GM18861 (cell line): Measurements from ENCODE around the gene MACROD2.
"Not testable (repeated sequence)": the region's sequence is repeated elsewhere in the genome, so short reads cannot be mapped to it uniquely, and the experiment has no call there.

Experiments
- ATAC-seq: cut with Tn5 transposase; IDR thresholded peaks from one replicate; pipeline ENCODE4 v1.9.1; 2021; ENCODE audit not compliant: unreplicated experiment

MACROD2 gene

DNA sequence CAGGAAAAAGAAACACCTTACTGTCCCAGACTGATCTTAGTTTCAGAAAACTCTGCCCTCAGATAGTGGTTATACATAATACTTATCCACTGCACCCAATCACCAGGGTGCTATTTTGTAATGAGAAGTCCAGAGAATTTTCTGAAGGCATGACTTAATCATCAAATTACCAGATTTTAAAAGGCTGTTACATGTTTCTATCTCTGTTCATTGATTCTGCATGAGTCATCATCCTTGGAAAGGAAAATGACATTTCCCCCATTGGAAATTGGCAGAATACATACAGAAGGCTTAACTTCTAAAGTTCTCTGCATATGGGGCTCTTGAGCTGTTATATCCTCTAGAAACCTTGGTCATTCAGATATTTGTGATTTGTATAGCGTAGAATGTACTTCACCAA is 930.0 kb downstream of the MACROD2 start:
- no peak for ATAC-seq

GRCh38 chr20:14926436-14926835 is 931.1 kb downstream of the MACROD2 start:
- not testable (repeated sequence) for ATAC-seq

- no peak for ATAC-seq
Observed at GRCh38 chr20:14928083-14928482, 932.8 kb downstream of the MACROD2 start.

DNA sequence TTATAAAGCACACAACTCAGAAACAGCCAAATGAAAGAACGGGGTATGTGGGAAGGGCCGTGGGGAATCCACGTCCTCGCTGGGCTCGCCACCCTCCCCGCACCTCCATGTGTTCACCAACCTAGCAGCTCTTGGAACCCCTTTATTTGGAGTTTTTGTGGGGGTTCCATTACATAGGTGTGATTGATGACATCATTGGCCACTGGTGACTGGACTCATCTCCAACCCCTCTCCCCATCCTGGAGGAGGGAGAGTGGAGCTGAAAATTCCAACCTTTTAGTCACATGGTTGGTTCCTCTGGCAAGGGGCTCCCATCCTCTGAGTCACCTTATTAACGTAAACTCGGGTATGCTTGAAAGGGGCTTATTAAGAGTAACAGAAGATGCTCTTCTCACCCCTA is 934.1 kb downstream of the MACROD2 start:
- no peak for ATAC-seq

DNA sequence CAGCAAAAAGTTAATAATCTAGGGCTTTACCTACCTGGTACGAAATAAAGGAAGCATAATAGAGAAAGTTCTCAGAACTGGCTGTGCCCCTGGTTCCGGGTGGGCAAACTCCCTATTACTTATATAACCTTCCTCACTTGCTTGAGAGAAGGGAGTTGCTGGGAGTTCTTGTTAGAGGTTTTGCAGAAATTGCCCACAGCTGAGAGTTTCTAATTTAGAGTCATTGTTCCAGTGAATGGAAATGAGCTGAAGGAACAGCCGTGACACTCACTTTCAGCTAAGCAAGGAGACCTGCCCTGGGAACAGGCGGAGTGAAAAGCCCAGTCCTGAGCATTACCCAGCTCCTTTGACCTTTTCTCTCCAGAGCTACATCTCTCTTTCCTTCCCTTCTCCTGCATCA is 936.7 kb downstream of the MACROD2 start:
- no peak for ATAC-seq

DNA sequence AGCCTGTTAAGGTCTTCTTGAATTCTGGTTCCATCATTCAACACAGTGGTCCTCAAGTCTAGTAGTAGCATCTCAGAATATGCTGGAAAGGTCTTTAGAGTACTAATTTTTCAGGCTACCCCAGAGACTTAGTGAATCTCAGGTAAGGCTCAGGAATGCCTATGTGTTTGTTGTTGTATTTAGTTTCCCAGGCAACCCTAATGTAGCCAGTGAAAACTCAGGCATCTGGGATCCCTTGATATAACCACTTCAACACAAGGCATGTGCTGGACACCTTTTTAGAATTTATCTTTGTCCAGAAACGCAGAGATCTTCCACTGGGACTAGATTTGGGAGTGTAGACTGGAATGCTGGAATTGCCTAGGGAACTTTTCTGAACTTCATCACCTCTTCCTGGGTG is 940.0 kb downstream of the MACROD2 start:
- no peak for ATAC-seq

DNA sequence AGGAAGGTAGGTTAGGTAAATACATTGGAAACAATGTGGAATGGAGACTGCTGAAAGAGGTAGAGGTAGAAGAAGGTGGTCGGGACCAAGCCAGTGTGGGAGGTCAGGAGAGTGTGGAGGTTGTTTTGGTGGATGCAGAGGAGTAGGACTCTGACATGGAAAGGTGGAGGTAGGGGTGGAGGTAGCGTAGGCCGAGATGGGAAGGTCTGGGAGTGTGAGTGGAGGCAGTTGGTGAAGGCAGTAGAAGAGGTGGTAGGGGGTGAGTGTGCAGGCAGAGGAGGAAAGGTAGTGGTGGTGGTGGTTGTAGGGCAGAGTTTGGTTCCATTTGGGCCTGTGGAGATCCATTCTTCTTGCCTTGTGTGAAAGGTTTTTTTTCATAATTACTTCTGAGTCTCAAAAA is 941.7 kb downstream of the MACROD2 start:
- no peak for ATAC-seq

- no peak for ATAC-seq
Observed at GRCh38 chr20:14937846-14938245, 942.5 kb downstream of the MACROD2 start.

DNA sequence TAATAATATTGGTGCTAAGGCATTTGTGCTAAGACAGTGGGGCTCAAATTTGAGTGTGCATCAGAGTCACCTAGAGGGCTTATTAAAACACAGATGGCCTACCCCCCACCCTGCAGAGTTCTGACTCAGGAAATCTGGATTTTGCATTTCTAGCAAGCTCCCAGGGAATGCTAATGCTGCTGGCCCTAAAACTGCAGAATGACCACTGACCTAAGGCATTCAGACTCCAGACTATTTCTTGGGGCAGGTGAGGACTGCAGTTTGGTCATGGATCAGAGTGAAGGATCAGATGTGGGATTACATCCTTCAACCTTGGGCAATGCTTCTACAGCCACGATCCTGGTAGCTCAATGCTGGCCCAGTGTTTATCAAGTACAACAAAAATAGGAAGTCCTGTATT is 952.2 kb downstream of the MACROD2 start:
- ATAC-seq: no peak

GRCh38 chr20:14947946-14948345 is 952.6 kb downstream of the MACROD2 start:
- ATAC-seq: no peak

GRCh38 chr20:14948416-14948815 is 953.1 kb downstream of the MACROD2 start:
- ATAC-seq: no peak

- ATAC-seq: no peak
Observed at GRCh38 chr20:14950633-14951032, 955.3 kb downstream of the MACROD2 start.

DNA sequence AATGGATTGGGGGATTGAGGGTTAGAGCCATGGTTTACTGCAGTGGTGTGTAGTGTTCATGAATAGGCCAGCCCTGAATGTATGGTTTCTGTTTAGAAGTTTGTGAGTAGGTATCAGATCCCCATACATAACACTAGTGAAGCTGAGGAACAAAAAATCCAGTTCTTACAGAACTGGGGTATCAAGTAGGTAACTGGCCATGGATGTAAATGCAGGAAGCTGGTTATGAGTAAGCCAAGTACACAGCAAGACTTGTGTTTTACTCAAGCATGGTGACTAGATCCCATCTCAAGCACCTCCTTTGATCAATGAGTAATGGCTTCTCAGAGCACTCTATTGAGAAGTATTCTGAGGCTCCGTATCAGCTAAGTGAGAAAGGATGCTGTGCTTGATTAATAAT is 955.8 kb downstream of the MACROD2 start:
- ATAC-seq: peak; percentile 71

GRCh38 chr20:14951707-14952418 is 956.5 kb downstream of the MACROD2 start:
- ATAC-seq: no peak

- no peak for ATAC-seq
Observed at GRCh38 chr20:14953736-14954135, 958.4 kb downstream of the MACROD2 start.

DNA sequence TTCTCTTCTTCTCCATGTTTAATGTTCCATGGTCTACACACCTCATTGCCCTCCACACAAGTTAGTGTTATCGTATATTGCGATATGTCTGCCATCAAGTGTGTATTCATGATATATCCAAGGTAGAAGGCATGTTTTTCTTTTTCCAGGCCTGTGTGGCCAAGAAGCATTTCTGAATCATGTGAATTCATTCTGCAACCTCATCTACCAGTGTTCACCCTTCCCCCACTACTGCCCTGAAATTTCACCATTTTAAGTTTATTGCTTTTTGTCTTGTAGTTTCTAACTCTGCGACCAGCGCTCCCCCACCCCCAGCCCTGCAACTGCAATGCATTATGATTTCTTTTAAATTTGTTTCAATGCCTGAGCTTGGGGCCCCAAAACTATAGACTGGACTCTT is 960.1 kb downstream of the MACROD2 start:
- ATAC-seq: no peak

DNA sequence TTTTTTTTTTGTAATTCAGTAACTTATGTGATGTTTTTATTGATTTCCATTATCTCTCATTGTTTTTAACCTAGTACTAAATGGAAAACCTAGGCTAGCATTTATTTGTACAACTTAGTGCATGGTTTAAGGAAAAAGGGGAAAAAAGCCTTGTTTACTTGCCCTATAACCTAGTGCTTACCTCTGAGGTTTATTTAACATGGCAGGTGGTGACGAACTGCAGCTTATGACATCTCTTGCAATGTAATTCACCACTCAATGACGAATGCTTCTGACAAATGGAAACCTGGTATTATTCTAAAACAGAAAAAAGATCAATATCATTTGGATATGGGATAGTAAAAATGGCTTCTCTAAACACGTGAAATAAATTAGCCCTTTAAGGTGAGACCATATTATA is 960.7 kb downstream of the MACROD2 start:
- no peak for ATAC-seq

- ATAC-seq: no peak
Observed at GRCh38 chr20:14956538-14956937, 961.2 kb downstream of the MACROD2 start.

DNA sequence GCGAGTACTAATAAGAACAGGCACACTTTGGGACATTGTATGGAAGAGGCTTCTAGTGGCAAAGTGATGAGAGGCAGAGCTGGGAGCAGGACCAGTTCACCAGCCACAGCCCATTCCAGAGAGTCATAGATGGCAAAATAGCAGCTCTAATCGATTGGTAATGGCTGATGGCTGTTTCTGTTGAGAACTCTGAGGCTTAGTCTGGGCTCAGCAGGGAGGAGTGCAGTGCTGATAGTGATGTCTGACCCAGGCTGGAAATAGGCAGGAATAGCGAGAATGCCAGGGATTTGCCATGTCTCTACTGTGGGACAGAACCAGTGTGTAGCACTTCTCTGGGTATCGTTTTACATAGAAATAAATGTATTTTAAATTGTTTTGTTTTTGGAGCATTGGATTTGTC is 962.1 kb downstream of the MACROD2 start:
- ATAC-seq: no peak

DNA sequence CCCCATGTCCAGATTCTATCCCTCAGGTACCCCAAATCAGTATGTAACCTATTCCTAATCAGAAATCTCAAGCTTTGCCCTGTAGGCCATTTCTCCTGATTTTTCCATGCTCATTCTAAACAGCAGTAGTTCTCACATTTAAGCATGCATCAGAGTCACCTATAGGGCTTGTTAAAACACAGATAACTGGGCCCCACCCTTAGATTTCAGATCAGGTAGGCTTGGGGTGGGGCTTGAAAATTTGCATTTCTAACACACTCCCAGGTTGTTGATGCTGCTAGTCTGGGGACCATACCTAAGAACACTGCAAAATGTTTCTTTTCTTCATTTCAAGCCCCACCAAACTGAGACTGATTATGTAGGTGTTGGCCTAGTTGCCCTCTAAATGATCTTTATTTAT is 963.3 kb downstream of the MACROD2 start:
- ATAC-seq: no peak

- ATAC-seq: no peak
Observed at GRCh38 chr20:14959506-14960475, 964.5 kb downstream of the MACROD2 start.

- no peak for ATAC-seq
Observed at GRCh38 chr20:14960831-14961230, 965.5 kb downstream of the MACROD2 start.
